Pancreas (tissue), 10 donors: ENCODE results near the gene EPHA10. TPM values are rescaled to one million over a fixed set of nuclear protein-coding genes. Genes with fewer than 3 reads are reported as not detected.

Source experiments
- ATAC-seq, 4 donors: fragments of 200-7000 bp; cut with Tn5 transposase; one replicate each; pipeline versions ENCODE4 v1.8.0 to v1.9.1; 2020; ENCODE audit warnings: mild to moderate bottlenecking in 4 of 4, moderate library complexity in 4 of 4
- DNase-seq, 6 donors: peaks; one replicate each; pipeline ENCODE4 v3.0.0-alpha.2; 2020
- FAIRE-seq: peaks from 2 replicates; lab custom pipeline; 2012; peaks lifted over from hg19 to GRCh38; lab: Jason Lieb, UNC
- H3K27ac ChIP-seq, 4 donors: fragments of 200-600 bp; sonication (generic); 1 replicate in 3 of 4; 2 replicates in 1 of 4; pipeline versions ENCODE4 v1.5.0 to v1.8.0; 2020
- H3K27me3 ChIP-seq, 4 donors: fragments of 200-600 bp; one replicate each; pipeline ENCODE4 v1.8.0; 2021
- H3K36me3 ChIP-seq, 3 donors: fragments of 200-600 bp; sonication (generic) in 1 of 3; one replicate each; pipeline versions ENCODE4 v1.5.0 to v1.8.0; 2020 to 2021
- H3K4me1 ChIP-seq, 3 donors: fragments of 200-600 bp; one replicate each; pipeline ENCODE4 v1.8.0; 2021
- H3K4me3 ChIP-seq, 4 donors: fragments of 200-600 bp; sonication (generic) in 2 of 4; one replicate each; pipeline versions ENCODE4 v1.5.0 to v1.8.0; 2020 to 2021
- H3K9me3 ChIP-seq, 4 donors: fragments of 200-600 bp; one replicate each; pipeline ENCODE4 v1.8.0; 2021
- WGBS, 2 donors: extraction: QIAGEN DNeasy Blood & Tissue Kit; methylation state at CpG; one replicate each; pipeline ENCODE4 v1.1.7; 2013; 5-methylcytosine and 5-hydroxymethylcytosine counted together
- intact Hi-C, 3 donors: fragments of 100-400 bp; cut with DNase I; formaldehyde crosslinking; loops; one replicate each; pipeline versions ENCODE4 v1.11.1 to v1.14.2; 2022
- polyA plus RNA-seq, 2 donors: library from polyadenylated mRNA; stranded (reverse); fragments of 200-250 nt; gene quantifications; one replicate each; pipeline ENCODE4 v1.2.3, GENCODE V29; 2013
- total RNA-seq, 6 donors: library from RNA; stranded (reverse); fragmentation: NEBNext Ultra II Directional in 4 of 6; extraction: Animal tissue kit (Norgen Biotek cat#: 25700) in 4 of 6; gene quantifications; one replicate each; pipeline versions ENCODE4 v1.2.1 to v1.2.4, GENCODE V29; 2021 to 2023
- TF ChIP-seq, protein P1 (sequence below), 4 donors: fragments of 200-600 bp; sonication (generic) in 3 of 4; IDR thresholded peaks; one replicate each; pipeline versions ENCODE4 v1.5.0 to v1.8.0; 2021; ENCODE audit warnings: antibody characterized with exemption in 4 of 4
- donor health status: healthy with polysubstance abuse.
- donor health status: DM: no; HTN: no; CAD: no; lungs with moderate emphysema.
- donor health status: DM: no; HTN: no; CAD: no.
- donor health status: control.
- donor health status: control.
- donor health status: Bipolar disorder and iron deficiency.
- donor health status: DM: yes; HTN: yes; CAD: no.
- donor health status: DM: no; HTN: no; CAD: no.
- donor health status: DM: no; HTN: no; CAD: no.
- donor health status: DM: yes; HTN: yes; CAD: no.

Gene EPHA10
- total and polyA plus RNA-seq, 8 donors = 1.7 to 3.8 (median 2.2) TPM

DNA sequence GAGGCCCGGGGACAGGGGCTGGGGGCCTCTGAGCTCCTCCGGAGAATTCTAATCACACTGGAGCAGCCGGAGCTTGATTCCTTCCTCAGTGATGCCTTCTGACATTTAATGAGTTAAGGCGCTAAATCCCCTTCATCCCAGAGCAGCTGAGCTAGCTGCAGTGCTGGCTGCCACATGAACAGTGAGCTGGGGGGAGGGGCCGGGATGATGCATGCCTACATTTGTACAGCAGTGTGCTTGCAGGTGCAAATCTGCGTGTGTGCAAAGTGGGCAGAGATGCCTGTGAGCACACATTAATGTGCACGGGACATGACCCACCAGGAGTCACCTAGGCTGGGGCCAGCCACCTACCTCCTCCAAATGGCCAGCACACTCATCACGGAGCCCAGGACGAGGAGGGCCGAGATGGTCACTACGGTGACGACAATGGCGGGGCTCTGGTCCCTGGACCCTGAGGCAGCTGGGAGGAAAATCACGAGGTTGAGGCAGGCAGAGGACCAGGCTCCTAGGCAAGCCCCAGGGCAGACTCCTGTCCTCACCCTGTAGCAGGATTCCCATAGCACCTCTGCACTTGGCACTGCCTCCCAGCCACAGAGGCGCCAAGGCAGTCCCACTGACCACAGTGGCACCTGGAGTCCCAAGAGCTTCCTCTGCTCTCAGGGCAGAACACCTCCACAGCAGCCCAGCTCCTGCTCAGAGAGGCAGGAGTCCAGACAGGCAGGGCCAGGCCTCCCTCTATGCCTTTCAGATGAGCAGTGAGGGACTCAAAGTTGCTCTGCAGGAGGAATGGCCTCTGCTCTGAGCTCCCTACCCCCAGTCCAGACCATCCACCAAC is 38.0 kb downstream of the EPHA10 start:
- H3K36me3 ChIP-seq = no peaks in the 10 kb centered on the region
- H3K27me3 ChIP-seq = no peaks in the 10 kb centered on the region
- FAIRE-seq = no peak
- no peak for DNase-seq
- ATAC-seq = no peak
- intact Hi-C loops = no loop called here
- H3K4me3 ChIP-seq = no peak overlapping the region
- H3K27ac ChIP-seq = no peak overlapping the region
- TF ChIP-seq, protein P1, sequence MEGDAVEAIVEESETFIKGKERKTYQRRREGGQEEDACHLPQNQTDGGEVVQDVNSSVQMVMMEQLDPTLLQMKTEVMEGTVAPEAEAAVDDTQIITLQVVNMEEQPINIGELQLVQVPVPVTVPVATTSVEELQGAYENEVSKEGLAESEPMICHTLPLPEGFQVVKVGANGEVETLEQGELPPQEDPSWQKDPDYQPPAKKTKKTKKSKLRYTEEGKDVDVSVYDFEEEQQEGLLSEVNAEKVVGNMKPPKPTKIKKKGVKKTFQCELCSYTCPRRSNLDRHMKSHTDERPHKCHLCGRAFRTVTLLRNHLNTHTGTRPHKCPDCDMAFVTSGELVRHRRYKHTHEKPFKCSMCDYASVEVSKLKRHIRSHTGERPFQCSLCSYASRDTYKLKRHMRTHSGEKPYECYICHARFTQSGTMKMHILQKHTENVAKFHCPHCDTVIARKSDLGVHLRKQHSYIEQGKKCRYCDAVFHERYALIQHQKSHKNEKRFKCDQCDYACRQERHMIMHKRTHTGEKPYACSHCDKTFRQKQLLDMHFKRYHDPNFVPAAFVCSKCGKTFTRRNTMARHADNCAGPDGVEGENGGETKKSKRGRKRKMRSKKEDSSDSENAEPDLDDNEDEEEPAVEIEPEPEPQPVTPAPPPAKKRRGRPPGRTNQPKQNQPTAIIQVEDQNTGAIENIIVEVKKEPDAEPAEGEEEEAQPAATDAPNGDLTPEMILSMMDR (IDR thresholded peaks at IDR 0.05) = no peak
- no peaks in the 10 kb centered on the region for H3K4me1 ChIP-seq
- H3K9me3 ChIP-seq = no peaks in the 10 kb centered on the region
- WGBS, 2 donors = 74 to 76% methylated on average over 15 of the region's 15 CpGs

DNA sequence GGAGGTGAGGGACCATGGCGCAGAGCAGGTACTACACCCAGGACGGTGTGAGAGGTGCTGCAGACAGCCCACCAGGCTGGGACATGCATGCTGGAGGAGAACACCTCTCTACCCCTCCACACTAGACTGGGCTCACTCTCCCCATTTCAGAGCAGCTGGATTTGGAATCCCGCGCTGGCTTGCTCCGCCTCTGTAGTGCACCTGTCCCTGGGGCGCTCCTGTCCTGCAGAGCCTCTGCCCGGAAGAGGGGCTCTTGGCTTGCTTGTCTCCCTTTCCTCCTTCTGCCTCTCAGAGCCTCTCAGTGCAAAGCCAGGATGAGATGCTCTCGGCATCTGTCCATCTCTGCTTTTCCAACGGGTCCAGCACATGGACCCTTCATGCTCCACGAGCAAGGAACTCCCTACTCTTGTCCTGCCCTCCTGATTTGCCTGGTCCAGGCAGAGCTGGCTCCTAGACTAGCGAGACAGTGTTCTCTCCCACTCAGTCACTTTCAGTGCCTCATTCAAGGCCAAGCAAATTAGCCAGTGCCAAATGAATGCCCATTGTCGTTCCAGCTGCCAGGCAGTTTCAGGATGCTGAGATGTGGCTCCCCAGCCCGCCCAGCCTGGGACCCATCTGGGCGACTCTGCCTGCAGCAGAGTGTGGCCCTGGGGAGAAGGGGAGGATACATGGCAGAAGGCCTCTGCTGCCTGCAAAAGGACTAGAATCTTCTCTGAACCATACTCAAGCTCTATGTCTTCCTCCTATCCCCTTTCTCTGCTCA is 38.9 kb downstream of the EPHA10 start:
- 63 to 68% methylated on average over 12 to 14 of the region's 14 CpGs for WGBS, 2 donors
- Histone ChIP-seq H3K4me3 (no peak overlapping the region), H3K4me1 (no peaks in the 10 kb centered on the region), H3K9me3 (no peaks in the 10 kb centered on the region), H3K27ac (no peak overlapping the region), H3K27me3 (no peaks in the 10 kb centered on the region), H3K36me3 (no peaks in the 10 kb centered on the region)
- DNase-seq = no peak
- FAIRE-seq = no peak
- ATAC-seq = no peak
- intact Hi-C loops = no loop called here
- TF ChIP-seq, protein P1 (IDR thresholded peaks at IDR 0.05) = no peak

DNA sequence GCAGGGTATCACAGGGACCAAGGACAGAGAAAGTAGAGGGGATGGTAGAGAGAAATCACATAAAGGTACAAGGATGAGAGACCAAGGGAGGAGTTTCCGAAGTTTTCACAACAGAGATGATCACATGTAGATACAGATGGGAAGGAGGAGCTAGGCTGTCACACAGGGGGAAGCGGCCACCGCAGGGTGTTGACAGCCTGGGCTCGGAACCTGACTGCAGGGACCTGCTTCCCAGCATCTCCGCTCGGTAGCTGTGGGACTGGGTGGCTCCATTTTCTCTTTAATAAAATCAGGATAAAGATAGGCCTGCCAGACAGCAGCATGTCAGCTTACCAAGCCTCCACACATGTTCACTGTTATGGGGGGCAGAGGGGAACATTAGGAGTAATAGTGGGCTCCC is 40.3 kb downstream of the EPHA10 start:
- intact Hi-C loops = no loop called here
- H3K36me3 ChIP-seq = no peaks in the 10 kb centered on the region
- DNase-seq = no peak
- FAIRE-seq = no peak
- 84 to 87% methylated on average over 6 of the region's 6 CpGs for WGBS, 2 donors
- H3K27ac ChIP-seq = no peak overlapping the region
- TF ChIP-seq, protein P1 (IDR thresholded peaks at IDR 0.05) = no peak
- no peak for ATAC-seq
- H3K9me3 ChIP-seq = no peaks in the 10 kb centered on the region
- H3K27me3 ChIP-seq = no peaks in the 10 kb centered on the region
- no peaks in the 10 kb centered on the region for H3K4me1 ChIP-seq
- H3K4me3 ChIP-seq = no peak overlapping the region

DNA sequence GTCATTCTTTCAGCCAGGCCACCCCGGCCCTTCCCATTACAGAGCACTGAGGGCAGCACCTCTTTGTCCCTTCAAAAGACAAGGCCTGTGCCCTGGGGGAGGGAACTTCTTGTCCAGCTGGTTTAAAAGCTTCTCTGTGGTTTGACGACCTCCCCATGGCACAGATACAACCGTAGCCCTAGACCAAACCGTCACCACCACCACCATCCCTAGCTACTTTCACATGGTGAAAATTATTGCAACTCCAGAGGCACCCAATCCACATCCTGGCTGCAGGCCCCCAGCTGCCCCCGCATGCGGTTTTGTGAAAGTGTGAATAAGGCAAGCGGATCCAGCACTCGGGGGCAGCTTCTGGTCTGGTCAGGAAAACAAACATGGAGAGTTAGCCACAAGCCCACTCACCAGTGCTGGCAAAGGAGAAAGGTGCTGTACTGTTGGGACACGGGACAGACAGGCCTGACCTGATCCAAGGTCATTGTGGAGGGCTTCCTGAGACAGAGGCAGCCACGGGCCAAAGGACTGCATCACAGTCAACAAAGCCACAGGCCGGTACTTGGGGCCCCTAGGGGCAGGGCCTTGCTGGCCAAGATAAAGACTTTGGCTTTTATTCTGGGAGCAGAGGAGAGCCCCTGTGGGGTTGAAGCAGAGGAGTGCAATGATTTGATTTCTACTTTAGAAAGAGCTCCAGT is 41.4 kb downstream of the EPHA10 start:
- Histone ChIP-seq H3K4me1 (no peaks in the 10 kb centered on the region), H3K36me3 (no peaks in the 10 kb centered on the region)
- ATAC-seq = no peak

More for the DNA sequence above, 41.4 kb downstream of the EPHA10 start:
- intact Hi-C loops = no loop called here
- Histone ChIP-seq H3K9me3 (no peaks in the 10 kb centered on the region), H3K27ac (no peak overlapping the region), H3K27me3 (no peaks in the 10 kb centered on the region), H3K4me3 (no peak overlapping the region)
- DNase-seq (no peak), FAIRE-seq (no peak)
- 61 to 66% methylated on average over 11 of the region's 11 CpGs for WGBS, 2 donors
- TF ChIP-seq, protein P1 (IDR thresholded peaks at IDR 0.05) = no peak
